GM18499 (cell line): ENCODE results near the gene CDCP1.

ENCODE experiments used
- ATAC-seq: cut with Tn5 transposase; IDR thresholded peaks from one replicate; pipeline ENCODE4 v1.9.1; 2021; ENCODE audit warnings: moderate number of reproducible peaks; ENCODE audit not compliant: insufficient read depth, unreplicated experiment

The CDCP1 gene

GRCh38 chr3:45139372-45140140 is 6.6 kb downstream of the CDCP1 start:
- ATAC-seq = no peak

- no peak for ATAC-seq
Measured at GRCh38 chr3:45137656-45138181, 8.5 kb downstream of the CDCP1 start.

- no peak for ATAC-seq
Measured at GRCh38 chr3:45135959-45136358, 10.2 kb downstream of the CDCP1 start.

DNA sequence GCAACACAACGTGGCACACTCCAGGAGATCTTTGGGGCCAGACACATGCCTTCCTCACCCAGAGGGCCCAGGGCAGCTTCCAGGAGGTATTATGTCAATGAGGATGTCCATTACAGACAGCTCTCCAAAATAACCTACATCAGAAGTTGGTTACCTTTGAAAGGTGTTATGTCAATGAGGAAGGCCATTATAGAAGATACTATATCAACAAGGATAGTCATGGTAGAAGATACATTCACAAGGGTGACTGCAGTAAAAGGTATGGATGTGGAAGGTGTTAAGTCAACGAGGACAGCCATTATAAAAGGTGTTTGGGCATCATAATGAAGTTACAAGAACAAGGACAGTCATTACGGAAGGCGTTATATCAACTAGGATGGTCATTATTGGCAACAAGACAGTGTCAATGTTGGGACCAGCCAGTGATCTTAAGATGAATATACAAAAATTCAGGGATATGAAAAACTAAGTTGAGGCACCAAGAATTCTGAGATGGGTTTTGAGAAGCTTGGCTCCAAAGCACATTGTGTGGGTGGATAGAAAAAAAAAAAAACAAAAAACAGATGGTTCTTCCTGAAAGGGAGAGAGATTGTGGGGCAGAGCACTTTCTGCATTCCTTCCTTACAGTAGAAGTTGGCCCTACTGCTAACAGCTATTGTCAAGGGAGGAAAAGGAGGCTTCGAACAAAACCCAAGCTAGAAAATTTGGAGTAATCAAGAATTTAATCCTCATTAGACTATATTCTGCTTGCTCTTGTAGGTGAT is 11.2 kb downstream of the CDCP1 start:
- no peak for ATAC-seq

DNA sequence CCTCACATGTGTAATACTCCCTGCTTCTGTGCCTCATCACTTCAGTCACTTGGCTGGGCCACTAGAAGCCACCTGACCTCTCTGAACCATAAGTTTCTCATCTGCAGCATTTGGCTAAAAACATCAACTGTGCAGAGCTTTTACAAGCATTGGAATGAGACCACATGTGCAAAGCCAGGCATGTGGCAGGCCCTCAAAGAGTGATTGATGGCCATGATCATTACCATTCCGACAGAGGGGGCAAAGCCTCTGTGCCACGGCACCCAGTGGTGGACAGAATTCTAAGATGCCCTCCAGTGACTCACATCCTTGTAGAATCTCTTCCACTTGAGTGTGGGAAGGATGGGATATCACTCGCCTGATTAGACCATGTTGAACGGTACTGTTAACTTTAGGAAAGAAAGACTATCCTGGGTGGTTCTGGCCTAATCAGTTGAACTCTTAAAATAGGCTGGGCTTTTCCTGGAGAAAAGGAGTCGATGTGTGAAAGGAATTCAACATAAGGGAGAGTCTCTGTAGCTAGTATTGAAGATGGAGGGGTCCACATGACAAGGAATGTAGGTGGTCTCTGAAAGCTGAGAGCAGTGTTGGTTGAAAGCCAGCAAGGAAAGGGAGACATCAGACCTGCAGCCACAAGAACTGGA is 13.5 kb downstream of the CDCP1 start:
- no peak for ATAC-seq

DNA sequence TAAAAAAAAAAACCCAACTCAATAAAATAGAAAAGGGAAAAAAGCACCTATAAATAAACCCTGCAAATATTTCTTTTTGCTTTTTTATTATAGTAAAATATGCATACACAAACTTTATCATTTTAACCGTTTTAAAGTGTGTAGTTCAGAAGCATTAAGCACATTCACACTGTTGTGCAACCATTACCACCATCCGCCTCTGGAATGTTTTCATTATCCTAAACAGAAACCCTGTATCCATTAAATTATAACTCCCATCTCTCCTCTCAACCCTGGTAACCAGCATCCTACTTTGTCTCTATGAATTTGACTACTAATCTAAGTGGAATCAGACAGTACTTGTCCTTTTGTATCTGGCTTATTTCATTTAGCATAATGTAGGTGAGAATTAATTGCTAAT is 15.0 kb downstream of the CDCP1 start:
- ATAC-seq = no peak

- ATAC-seq = no peak
Measured at GRCh38 chr3:45130476-45130875, 15.7 kb downstream of the CDCP1 start.

DNA sequence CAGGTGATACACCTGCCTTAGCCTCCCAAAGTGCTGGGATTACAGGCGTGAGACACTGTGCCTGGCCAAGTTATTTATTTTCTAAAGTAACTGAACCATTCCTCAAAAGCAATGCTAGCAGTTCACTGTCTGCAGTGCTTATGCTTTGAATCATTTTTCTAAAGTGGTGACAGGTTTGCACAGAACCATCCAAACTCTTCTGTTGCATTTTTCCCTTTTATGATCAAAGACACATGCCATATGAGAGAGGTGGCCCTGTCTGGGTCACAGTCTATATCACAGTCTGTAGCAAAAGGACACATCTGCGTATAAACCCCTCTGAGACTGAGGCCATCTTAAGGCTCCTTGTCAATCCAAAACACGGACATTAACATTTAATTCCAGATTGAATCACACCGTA is 17.2 kb downstream of the CDCP1 start:
- ATAC-seq = no peak

- ATAC-seq = no peak
Measured at GRCh38 chr3:45127130-45127822, 18.9 kb downstream of the CDCP1 start.

GRCh38 chr3:45126730-45127129 is 19.4 kb downstream of the CDCP1 start:
- no peak for ATAC-seq

DNA sequence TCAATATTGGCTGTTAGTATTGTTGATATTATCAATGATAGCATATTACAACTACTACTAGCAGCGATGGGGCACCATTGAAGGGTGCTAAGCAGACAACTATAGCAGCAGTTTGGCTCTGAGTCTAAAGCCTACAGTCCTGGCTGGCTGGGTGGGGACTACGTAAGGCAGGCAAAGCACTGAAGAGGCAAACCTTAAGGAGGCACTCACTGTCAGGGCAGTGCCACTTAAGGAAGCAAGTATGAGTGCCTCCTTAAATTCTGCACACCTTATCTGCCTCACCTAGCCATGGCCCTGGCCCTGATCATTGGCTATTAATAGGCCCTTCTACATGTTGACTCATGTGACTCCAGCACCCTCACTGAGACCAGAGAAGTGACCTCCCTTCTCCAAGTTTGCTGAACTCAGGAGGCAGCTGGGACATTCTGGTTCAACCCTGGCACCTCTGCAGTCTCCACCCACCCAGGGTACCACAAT is 20.6 kb downstream of the CDCP1 start:
- no peak for ATAC-seq

- no peak for ATAC-seq
Measured at GRCh38 chr3:45124956-45125355, 21.2 kb downstream of the CDCP1 start.

DNA sequence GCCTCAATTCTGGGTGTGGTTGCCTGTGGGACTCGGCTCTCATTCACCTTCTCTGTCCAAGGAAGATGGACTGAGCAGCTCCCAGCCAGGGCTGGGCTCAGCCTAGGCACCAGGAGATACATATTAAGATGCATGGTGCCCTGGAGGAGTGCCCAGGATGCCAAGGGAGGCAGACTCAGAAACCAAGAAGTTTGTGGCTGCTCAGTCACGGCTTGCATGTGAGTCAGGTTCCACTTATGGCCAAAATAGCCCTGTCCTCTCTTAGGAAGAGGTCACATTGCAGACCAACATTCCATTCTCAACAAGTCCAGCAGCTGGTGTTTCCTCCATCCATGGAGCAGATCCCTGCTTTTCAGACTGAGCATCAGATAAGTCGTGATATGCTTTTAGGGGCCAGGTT is 21.8 kb downstream of the CDCP1 start:
- ATAC-seq = no peak

DNA sequence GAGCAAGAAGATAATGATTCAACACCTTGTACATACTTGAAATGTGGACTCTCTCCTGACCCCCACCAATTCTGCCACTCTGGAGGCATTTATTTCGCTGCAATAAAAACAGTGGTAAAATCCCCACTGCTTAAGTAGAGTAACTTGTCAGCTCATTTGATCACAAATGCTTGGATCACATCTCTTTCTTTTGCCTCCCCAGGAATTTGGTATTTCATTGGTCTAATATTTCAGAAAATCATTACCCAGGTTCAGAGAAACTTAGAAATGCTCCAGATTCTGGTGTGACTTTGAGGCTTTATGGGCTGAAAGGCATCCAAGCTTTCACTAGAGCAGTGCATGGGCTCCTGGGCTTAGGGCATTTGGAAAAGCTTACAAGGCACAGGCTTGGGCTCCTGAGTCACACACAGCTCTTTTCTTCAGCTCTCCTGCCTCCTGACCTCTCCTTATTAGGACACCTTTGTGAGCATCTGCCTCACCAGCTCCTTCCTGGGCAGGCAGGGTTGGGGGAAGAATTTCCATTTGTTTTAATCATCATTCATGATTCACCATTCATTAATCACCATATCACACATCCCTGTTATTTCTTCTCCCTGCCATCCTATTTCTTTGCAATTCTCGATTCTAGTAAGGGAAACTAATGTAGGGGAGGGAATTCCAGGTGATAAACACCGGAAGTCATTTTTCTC is 22.5 kb downstream of the CDCP1 start:
- ATAC-seq = no peak

- ATAC-seq = no peak
Measured at GRCh38 chr3:45123030-45123429, 23.1 kb downstream of the CDCP1 start.

DNA sequence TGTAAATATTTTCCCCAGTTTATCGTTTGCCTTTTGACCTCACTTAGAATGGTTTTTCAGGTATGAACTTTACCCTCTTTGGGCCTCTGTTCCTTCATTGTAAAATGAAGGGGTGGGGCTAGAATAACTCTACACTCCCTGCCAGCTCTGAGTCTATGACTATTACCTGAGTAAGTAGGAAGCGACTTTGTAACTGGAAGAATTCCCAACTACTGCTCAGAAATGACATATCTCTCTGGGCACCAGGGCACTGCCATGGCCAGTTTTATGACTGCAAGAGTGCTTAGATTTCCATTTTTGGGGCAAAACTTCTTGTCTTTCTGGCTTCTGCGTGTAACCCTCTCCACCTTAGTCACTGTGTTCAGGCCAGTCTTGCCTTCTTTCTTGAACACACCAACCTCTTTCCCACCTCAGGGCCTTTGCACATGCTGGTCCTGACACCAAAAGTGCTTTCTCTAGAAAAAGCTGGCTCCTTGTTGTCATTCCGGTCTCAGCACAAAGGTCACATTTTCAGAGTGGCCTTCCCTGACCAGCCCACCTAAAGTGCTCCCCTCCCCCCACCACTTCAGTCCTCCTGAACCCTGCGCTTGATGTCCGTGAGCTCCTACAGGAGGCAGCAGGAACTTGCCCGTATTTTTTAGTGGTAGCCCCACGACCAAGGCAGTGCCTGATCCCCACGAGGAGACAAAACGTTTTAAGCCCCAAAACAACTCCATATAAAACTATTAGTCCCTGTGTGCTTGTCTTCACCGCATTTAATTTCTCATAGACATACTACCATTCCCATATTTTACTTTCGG is 25.6 kb downstream of the CDCP1 start:
- no peak for ATAC-seq

DNA sequence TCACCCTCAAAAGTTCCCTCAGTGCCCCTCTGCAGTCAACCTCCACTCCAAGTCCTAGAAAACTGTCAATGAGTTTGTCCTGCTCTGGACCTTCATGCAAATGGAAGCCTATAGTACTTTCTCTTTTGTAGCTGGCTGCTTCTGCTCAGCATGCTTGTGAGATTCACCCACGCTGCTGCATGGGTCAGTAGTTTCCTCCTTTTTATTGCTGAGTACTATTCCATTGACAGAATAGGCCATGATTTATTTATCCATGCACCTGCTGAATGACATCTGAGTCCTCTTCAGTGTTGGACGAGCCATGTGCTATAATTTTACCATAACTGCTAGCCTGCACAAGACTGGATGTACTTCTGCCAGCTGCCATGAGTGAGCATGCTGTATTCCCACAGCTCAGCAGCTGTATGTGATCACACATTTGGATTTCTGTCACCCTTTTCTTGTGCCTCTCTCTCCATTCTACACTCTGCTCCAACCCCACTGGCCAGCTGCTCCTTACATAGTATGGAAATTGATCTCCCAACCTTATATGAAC is 26.3 kb downstream of the CDCP1 start:
- ATAC-seq = no peak

GRCh38 chr3:45119376-45119775 is 26.8 kb downstream of the CDCP1 start:
- ATAC-seq = no peak

DNA sequence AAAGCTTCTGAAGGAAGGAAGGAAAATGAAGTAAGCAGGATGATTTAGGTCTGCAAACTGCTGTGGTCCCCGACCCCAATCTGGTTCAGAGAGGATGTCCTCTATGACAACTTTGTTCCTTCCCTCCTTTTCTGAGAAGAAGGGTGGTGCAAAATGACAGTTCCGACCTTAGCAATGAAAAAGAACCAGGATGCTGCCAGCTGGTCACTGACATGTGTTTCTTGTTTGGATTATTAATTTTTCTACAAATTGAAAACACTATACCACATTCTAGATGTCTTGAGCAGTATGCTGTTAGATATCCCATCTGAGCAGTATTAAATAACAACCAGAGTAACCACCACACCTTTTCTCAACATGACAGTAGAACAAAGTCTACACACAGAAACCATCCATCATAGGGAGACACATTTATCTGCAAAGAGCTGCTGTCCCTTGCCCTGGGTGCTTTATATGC is 27.5 kb downstream of the CDCP1 start:
- no peak for ATAC-seq
